NB4 (cell line): ENCODE measurements around the gene MAP2K3.
"Not testable (repeated sequence)": the region's sequence is repeated elsewhere in the genome, so short reads cannot be mapped to it uniquely, and the experiment has no call there.

Experiments used
- POLR2A ChIP-seq: IDR thresholded peaks from 2 replicates; pipeline ENCODE4 v1.6.1; 2011; ENCODE audit warnings: mild to moderate bottlenecking; ENCODE audit not compliant: insufficient read length; ENCODE audit errors: extremely low read depth
- TF ChIP-seq, protein P1 (sequence below): IDR thresholded peaks from one replicate; pipeline ENCODE4 v1.5.1; 2012; ENCODE audit warnings: low read depth, low read length

DNA sequence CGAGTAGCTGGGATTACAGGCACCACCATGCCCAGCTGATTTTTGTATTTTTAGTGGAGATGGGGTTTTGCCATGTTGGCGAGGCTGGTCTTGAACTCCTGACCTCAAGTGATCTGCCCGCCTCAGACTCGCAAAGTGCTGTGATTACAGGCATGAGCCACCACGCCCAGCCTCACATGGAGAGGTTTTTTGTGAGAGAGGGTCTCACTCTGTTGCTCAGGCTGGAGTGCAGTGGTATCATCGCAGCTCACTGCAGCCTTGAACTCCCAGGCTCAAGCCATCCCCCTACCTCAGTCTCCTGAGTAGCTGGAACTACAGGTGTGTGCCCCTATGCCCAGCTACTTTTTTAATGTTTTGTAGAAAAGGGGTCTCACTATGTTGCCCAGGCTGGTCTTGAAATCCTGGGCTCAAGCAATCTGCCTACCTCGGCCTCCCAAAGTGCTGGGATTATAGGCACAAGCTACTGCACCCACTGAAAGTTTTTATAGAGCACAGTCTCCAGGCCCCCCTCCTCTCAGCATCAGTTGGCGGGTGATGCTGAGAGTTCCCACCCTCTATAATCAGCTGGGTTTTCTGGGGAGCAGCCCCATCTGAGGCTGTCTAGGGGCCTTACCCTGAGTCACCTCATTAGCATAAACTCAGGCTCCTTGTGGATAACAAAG is 22.2 kb downstream of the MAP2K3 start:
- TF ChIP-seq, protein P1, sequence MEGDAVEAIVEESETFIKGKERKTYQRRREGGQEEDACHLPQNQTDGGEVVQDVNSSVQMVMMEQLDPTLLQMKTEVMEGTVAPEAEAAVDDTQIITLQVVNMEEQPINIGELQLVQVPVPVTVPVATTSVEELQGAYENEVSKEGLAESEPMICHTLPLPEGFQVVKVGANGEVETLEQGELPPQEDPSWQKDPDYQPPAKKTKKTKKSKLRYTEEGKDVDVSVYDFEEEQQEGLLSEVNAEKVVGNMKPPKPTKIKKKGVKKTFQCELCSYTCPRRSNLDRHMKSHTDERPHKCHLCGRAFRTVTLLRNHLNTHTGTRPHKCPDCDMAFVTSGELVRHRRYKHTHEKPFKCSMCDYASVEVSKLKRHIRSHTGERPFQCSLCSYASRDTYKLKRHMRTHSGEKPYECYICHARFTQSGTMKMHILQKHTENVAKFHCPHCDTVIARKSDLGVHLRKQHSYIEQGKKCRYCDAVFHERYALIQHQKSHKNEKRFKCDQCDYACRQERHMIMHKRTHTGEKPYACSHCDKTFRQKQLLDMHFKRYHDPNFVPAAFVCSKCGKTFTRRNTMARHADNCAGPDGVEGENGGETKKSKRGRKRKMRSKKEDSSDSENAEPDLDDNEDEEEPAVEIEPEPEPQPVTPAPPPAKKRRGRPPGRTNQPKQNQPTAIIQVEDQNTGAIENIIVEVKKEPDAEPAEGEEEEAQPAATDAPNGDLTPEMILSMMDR, result not testable (repeated sequence)
- not testable (repeated sequence) for TF ChIP-seq POLR2A
